Activated naive CD4-positive, alpha-beta T cell treated with anti-CD3 and anti-CD28 coated beads, Interleukin-2, amount 50 U/mL, for 24 hours (primary cell): ENCODE measurements around the gene PASK.

Experiments used
- H3K27ac Mint-ChIP-seq: one replicate; pipeline ENCODE4 v1.8.0; 2021; ENCODE audit warnings: mild to moderate bottlenecking, mixed read lengths
- H3K27me3 Mint-ChIP-seq: one replicate; pipeline ENCODE4 v1.8.0; 2021; ENCODE audit warnings: mixed read lengths
- H3K36me3 Mint-ChIP-seq: one replicate; pipeline ENCODE4 v1.8.0; 2021; ENCODE audit warnings: mixed read lengths
- H3K4me1 Mint-ChIP-seq: one replicate; pipeline ENCODE4 v1.8.0; 2021; ENCODE audit warnings: mixed read lengths
- H3K4me3 Mint-ChIP-seq: one replicate; pipeline ENCODE4 v1.8.0; 2021; ENCODE audit warnings: mild to moderate bottlenecking, mixed read lengths
- H3K9me3 Mint-ChIP-seq: one replicate; pipeline ENCODE4 v1.8.0; 2021; ENCODE audit warnings: mixed read lengths

The PASK gene

GRCh38 chr2:241140445-241140840 lies 8.8 kb downstream of the PASK start:
- H3K27ac Mint-ChIP-seq, result no peak overlapping the region
- H3K4me3 Mint-ChIP-seq, result no peak overlapping the region
- peaks cover 6% of the 10 kb centered on the region for H3K36me3 Mint-ChIP-seq
- no peaks in the 10 kb centered on the region for H3K27me3 Mint-ChIP-seq
- H3K9me3 Mint-ChIP-seq, result no peaks in the 10 kb centered on the region
- H3K4me1 Mint-ChIP-seq, result no peaks in the 10 kb centered on the region

- Mint-ChIP-seq H3K27ac (no peak overlapping the region), H3K4me3 (no peak overlapping the region), H3K9me3 (no peaks in the 10 kb centered on the region), H3K27me3 (no peaks in the 10 kb centered on the region), H3K4me1 (no peaks in the 10 kb centered on the region), H3K36me3 (peaks cover 6% of the 10 kb centered on the region)
Measured at GRCh38 chr2:241139531-241140444, 9.5 kb downstream of the PASK start.

GRCh38 chr2:241138471-241138870 lies 10.8 kb downstream of the PASK start:
- Mint-ChIP-seq H3K36me3 (peaks cover 6% of the 10 kb centered on the region), H3K4me3 (no peak overlapping the region), H3K27ac (no peak overlapping the region)

GRCh38 chr2:241137276-241138190 lies 11.7 kb downstream of the PASK start:
- no peak overlapping the region for H3K4me3 Mint-ChIP-seq
- H3K4me1 Mint-ChIP-seq, result no peaks in the 10 kb centered on the region
- H3K27ac Mint-ChIP-seq, result no peak overlapping the region
- H3K36me3 Mint-ChIP-seq, result peaks cover 6% of the 10 kb centered on the region
- H3K9me3 Mint-ChIP-seq, result no peaks in the 10 kb centered on the region
- no peaks in the 10 kb centered on the region for H3K27me3 Mint-ChIP-seq

More at GRCh38 chr2:241138471-241138870, 10.8 kb downstream of the PASK start:
- no peaks in the 10 kb centered on the region for H3K9me3 Mint-ChIP-seq
- H3K4me1 Mint-ChIP-seq, result no peaks in the 10 kb centered on the region
- H3K27me3 Mint-ChIP-seq, result no peaks in the 10 kb centered on the region

- Mint-ChIP-seq H3K4me1 (no peaks in the 10 kb centered on the region), H3K27ac (no peak overlapping the region), H3K27me3 (no peaks in the 10 kb centered on the region), H3K36me3 (peaks cover 3% of the 10 kb centered on the region), H3K9me3 (no peaks in the 10 kb centered on the region), H3K4me3 (no peak overlapping the region)
Measured at GRCh38 chr2:241136661-241137260, 12.5 kb downstream of the PASK start.

- H3K4me1 Mint-ChIP-seq, result no peaks in the 10 kb centered on the region
- H3K9me3 Mint-ChIP-seq, result no peaks in the 10 kb centered on the region
- H3K27ac Mint-ChIP-seq, result no peak overlapping the region
- no peak overlapping the region for H3K4me3 Mint-ChIP-seq
- H3K36me3 Mint-ChIP-seq, result peaks cover 3% of the 10 kb centered on the region
- no peaks in the 10 kb centered on the region for H3K27me3 Mint-ChIP-seq
Measured at GRCh38 chr2:241136191-241136590, 13.1 kb downstream of the PASK start.

- Mint-ChIP-seq H3K4me1 (no peaks in the 10 kb centered on the region), H3K4me3 (no peak overlapping the region), H3K9me3 (no peaks in the 10 kb centered on the region), H3K36me3 (peaks cover 4% of the 10 kb centered on the region), H3K27me3 (no peaks in the 10 kb centered on the region), H3K27ac (no peak overlapping the region)
Measured at GRCh38 chr2:241135737-241136136, 13.5 kb downstream of the PASK start.

- no peaks in the 10 kb centered on the region for H3K9me3 Mint-ChIP-seq
- peaks cover 4% of the 10 kb centered on the region for H3K36me3 Mint-ChIP-seq
- no peak overlapping the region for H3K27ac Mint-ChIP-seq
Measured at GRCh38 chr2:241134711-241135110, 14.6 kb downstream of the PASK start.

GRCh38 chr2:241133436-241133820 lies 15.8 kb downstream of the PASK start:
- no peaks in the 10 kb centered on the region for H3K27me3 Mint-ChIP-seq
- H3K36me3 Mint-ChIP-seq, result peaks cover 4% of the 10 kb centered on the region
- H3K4me1 Mint-ChIP-seq, result no peaks in the 10 kb centered on the region
- H3K9me3 Mint-ChIP-seq, result no peaks in the 10 kb centered on the region
- no peak overlapping the region for H3K4me3 Mint-ChIP-seq
- no peak overlapping the region for H3K27ac Mint-ChIP-seq

More at GRCh38 chr2:241134711-241135110, 14.6 kb downstream of the PASK start:
- Mint-ChIP-seq H3K4me3 (no peak overlapping the region), H3K27me3 (no peaks in the 10 kb centered on the region), H3K4me1 (no peaks in the 10 kb centered on the region)

- no peak overlapping the region for H3K27ac Mint-ChIP-seq
Measured at GRCh38 chr2:241132538-241133435, 16.5 kb downstream of the PASK start.

GRCh38 chr2:241131531-241131930 lies 17.7 kb downstream of the PASK start:
- H3K4me1 Mint-ChIP-seq, result peaks cover 12% of the 10 kb centered on the region
- H3K4me3 Mint-ChIP-seq, result no peak overlapping the region
- H3K36me3 Mint-ChIP-seq, result peaks cover 4% of the 10 kb centered on the region
- H3K9me3 Mint-ChIP-seq, result no peaks in the 10 kb centered on the region
- H3K27ac Mint-ChIP-seq, result no peak overlapping the region
- H3K27me3 Mint-ChIP-seq, result no peaks in the 10 kb centered on the region

More at GRCh38 chr2:241132538-241133435, 16.5 kb downstream of the PASK start:
- Mint-ChIP-seq H3K4me3 (no peak overlapping the region), H3K4me1 (peaks cover 6% of the 10 kb centered on the region), H3K36me3 (peaks cover 4% of the 10 kb centered on the region), H3K27me3 (no peaks in the 10 kb centered on the region), H3K9me3 (no peaks in the 10 kb centered on the region)

GRCh38 chr2:241130316-241130715 lies 19.0 kb downstream of the PASK start:
- H3K27ac Mint-ChIP-seq, result no peak overlapping the region
- H3K4me1 Mint-ChIP-seq, result peaks cover 12% of the 10 kb centered on the region
- no peaks in the 10 kb centered on the region for H3K9me3 Mint-ChIP-seq
- H3K36me3 Mint-ChIP-seq, result peaks cover 4% of the 10 kb centered on the region
- H3K4me3 Mint-ChIP-seq, result no peak overlapping the region
- no peaks in the 10 kb centered on the region for H3K27me3 Mint-ChIP-seq

GRCh38 chr2:241129086-241129871 lies 20.0 kb downstream of the PASK start:
- Mint-ChIP-seq H3K27me3 (no peaks in the 10 kb centered on the region), H3K36me3 (peaks cover 4% of the 10 kb centered on the region), H3K9me3 (no peaks in the 10 kb centered on the region), H3K27ac (no peak overlapping the region), H3K4me1 (peaks cover 12% of the 10 kb centered on the region), H3K4me3 (no peak overlapping the region)

- H3K9me3 Mint-ChIP-seq, result no peaks in the 10 kb centered on the region
- peaks cover 4% of the 10 kb centered on the region for H3K36me3 Mint-ChIP-seq
- no peaks in the 10 kb centered on the region for H3K27me3 Mint-ChIP-seq
- no peak overlapping the region for H3K4me3 Mint-ChIP-seq
- H3K27ac Mint-ChIP-seq, result peak overlapping the region; percentile 84
- H3K4me1 Mint-ChIP-seq, result peaks cover 12% of the 10 kb centered on the region
Measured at GRCh38 chr2:241128266-241128665, 21.0 kb downstream of the PASK start.
